ENCODE measurements around the gene NR4A2.
"Not testable (repeated sequence)": the region's sequence is repeated elsewhere in the genome, so short reads cannot be mapped to it uniquely, and the experiment has no call there.

Gene NR4A2

GRCh38 chr2:156306821-156307220 is 25.7 kb downstream of the NR4A2 start:
- no peak for DNase-seq (ENCODE audit: low read depth in 1 of 2, low spot score in 1 of 2)
- in situ Hi-C loops (cut with HindIII; ENCODE audit: low pct_unique_long_range_greater_than_20kb, low sequenced_read_pairs), result no loop called here
- no peak for TF ChIP-seq JUND (IDR thresholded peaks at IDR 0.05; ENCODE audit: low read depth)

GRCh38 chr2:156305121-156305520 is 27.4 kb downstream of the NR4A2 start:
- no peak for DNase-seq (ENCODE audit: low read depth in 1 of 2, low spot score in 1 of 2)
- no peak for TF ChIP-seq JUND (IDR thresholded peaks at IDR 0.05; ENCODE audit: low read depth)
- in situ Hi-C loops (cut with HindIII; ENCODE audit: low pct_unique_long_range_greater_than_20kb, low sequenced_read_pairs), result no loop called here

- in situ Hi-C loops (cut with HindIII; ENCODE audit: low pct_unique_long_range_greater_than_20kb, low sequenced_read_pairs), result no loop called here
- no peak for DNase-seq (ENCODE audit: low read depth in 1 of 2, low spot score in 1 of 2)
Observed at GRCh38 chr2:156300337-156300736, 32.2 kb downstream of the NR4A2 start.

GRCh38 chr2:156294945-156295580 is 37.5 kb downstream of the NR4A2 start:
- TF ChIP-seq JUND (IDR thresholded peaks at IDR 0.05; ENCODE audit: low read depth), result no peak
- DNase-seq (ENCODE audit: low read depth in 1 of 2, low spot score in 1 of 2), result no peak
- in situ Hi-C loops (cut with HindIII; ENCODE audit: low pct_unique_long_range_greater_than_20kb, low sequenced_read_pairs), result no loop called here

More at GRCh38 chr2:156300337-156300736, 32.2 kb downstream of the NR4A2 start:
- no peak for TF ChIP-seq JUND (IDR thresholded peaks at IDR 0.05; ENCODE audit: low read depth)

- in situ Hi-C loops (cut with HindIII; ENCODE audit: low pct_unique_long_range_greater_than_20kb, low sequenced_read_pairs); DNase-seq (ENCODE audit: low read depth in 1 of 2, low spot score in 1 of 2): not testable (repeated sequence)
Observed at GRCh38 chr2:156293382-156293781, 39.1 kb downstream of the NR4A2 start.

GRCh38 chr2:156279446-156280150 is 52.9 kb downstream of the NR4A2 start:
- in situ Hi-C loops (cut with HindIII; ENCODE audit: low pct_unique_long_range_greater_than_20kb, low sequenced_read_pairs), result no loop called here
- no peak for DNase-seq (ENCODE audit: low read depth in 1 of 2, low spot score in 1 of 2)

More at GRCh38 chr2:156279446-156280150, 52.9 kb downstream of the NR4A2 start:
- no peak for TF ChIP-seq JUND (IDR thresholded peaks at IDR 0.05; ENCODE audit: low read depth)
